ENCODE measurements around the gene MXI1.

MXI1 gene

GRCh38 chr10:110296966-110297365, 89.6 kb downstream of the MXI1 start:
- H3K27ac ChIP-seq (replicated peaks), result no peak overlapping the region
- no peaks in the 10 kb centered on the region for H3K27me3 ChIP-seq (ENCODE audit: insufficient read depth, poor library complexity, severe bottlenecking)
- H3K4me3 ChIP-seq (replicated peaks; ENCODE audit: insufficient read depth, low read length), result no peak overlapping the region
- no peak for TF ChIP-seq CTCF (IDR thresholded peaks at IDR 0.05; ENCODE audit: insufficient read depth, low read length)
- TF ChIP-seq POLR2AphosphoS5 (IDR thresholded peaks at IDR 0.05; ENCODE audit: low read depth), result no peak
- TF ChIP-seq REST (IDR thresholded peaks at IDR 0.05; ENCODE audit: insufficient replicate concordance, low read depth), result no peak
- no peak for TF ChIP-seq GABPA (IDR thresholded peaks at IDR 0.05; ENCODE audit: low read depth)
- TF ChIP-seq SPI1 (IDR thresholded peaks at IDR 0.05; ENCODE audit: borderline replicate concordance, low read depth), result no peak
- DNase-seq (ENCODE audit: low read depth in 1 of 2, low spot score in 1 of 2), result no peak

- DNase-seq (ENCODE audit: low read depth in 1 of 2, low spot score in 1 of 2), result no peak
- TF ChIP-seq SPI1 (IDR thresholded peaks at IDR 0.05; ENCODE audit: borderline replicate concordance, low read depth) (no peak), CTCF (IDR thresholded peaks at IDR 0.05; ENCODE audit: insufficient read depth, low read length) (no peak), POLR2AphosphoS5 (IDR thresholded peaks at IDR 0.05; ENCODE audit: low read depth) (no peak), REST (IDR thresholded peaks at IDR 0.05; ENCODE audit: insufficient replicate concordance, low read depth) (no peak), GABPA (IDR thresholded peaks at IDR 0.05; ENCODE audit: low read depth) (no peak)
Measured at GRCh38 chr10:110300486-110300986, 93.1 kb downstream of the MXI1 start.

GRCh38 chr10:110303681-110304080, 96.3 kb downstream of the MXI1 start:
- peak overlapping the region; percentile 78 for H3K27ac ChIP-seq (replicated peaks)
- H3K4me3 ChIP-seq (replicated peaks; ENCODE audit: insufficient read depth, low read length), result peak overlapping the region; percentile 79
- DNase-seq (ENCODE audit: low read depth in 1 of 2, low spot score in 1 of 2), result no peak
- no peaks in the 10 kb centered on the region for H3K27me3 ChIP-seq (ENCODE audit: insufficient read depth, poor library complexity, severe bottlenecking)
- TF ChIP-seq SPI1 (IDR thresholded peaks at IDR 0.05; ENCODE audit: borderline replicate concordance, low read depth) (no peak), REST (IDR thresholded peaks at IDR 0.05; ENCODE audit: insufficient replicate concordance, low read depth) (peak; percentile 80)

More at GRCh38 chr10:110300486-110300986, 93.1 kb downstream of the MXI1 start:
- Histone ChIP-seq H3K4me3 (replicated peaks; ENCODE audit: insufficient read depth, low read length) (no peak overlapping the region), H3K27me3 (ENCODE audit: insufficient read depth, poor library complexity, severe bottlenecking) (no peaks in the 10 kb centered on the region), H3K27ac (replicated peaks) (no peak overlapping the region)
